ENCODE data around the gene ROCK2.

ROCK2 gene

GRCh38 chr2:11228692-11229091 is 115.7 kb downstream of the ROCK2 start:
- POLR2A ChIA-PET = no interaction called here
- CTCF ChIA-PET = interaction anchor here (1.6 to 2.0 kb wide), 3 partner anchors 9 to 354 kb away, joined by 4 to 7 read pairs (median 5); no protein-coding TSS in a partner anchor
- no peak for TF ChIP-seq CTCF (IDR thresholded peaks at IDR 0.05; ENCODE audit: control extremely low read depth, extremely low read depth, low read depth, missing control alignments)
- DNase-seq (ENCODE audit: extremely low spot score) = no peak

- POLR2A ChIA-PET = no interaction called here
- TF ChIP-seq CTCF (IDR thresholded peaks at IDR 0.05; ENCODE audit: control extremely low read depth, extremely low read depth, low read depth, missing control alignments) = no peak
- CTCF ChIA-PET = interaction anchor here (0.8 to 2.0 kb wide), 5 partner anchors 8 to 355 kb away, joined by 4 to 7 read pairs (median 4); no protein-coding TSS in a partner anchor
- no peak for DNase-seq (ENCODE audit: extremely low spot score)
Measured at GRCh38 chr2:11227595-11227994, 116.8 kb downstream of the ROCK2 start.

DNA sequence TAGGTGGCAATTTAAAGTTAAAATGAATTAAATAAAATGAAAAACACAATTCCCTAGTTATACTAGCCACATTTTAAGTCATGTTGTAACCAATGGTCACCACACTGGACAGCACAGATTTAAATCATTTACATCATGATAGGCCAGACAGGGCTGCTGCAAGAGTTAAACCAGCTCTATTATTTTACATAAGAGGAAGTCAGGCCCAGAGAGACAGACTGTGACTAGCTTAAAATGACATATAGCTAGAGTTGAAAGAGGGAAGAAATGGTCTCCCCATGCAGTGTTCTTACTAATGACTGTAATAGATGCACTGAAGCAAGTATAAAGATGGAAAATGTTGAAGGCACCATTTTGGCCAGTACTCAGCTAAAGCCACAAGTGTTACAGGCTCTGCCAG is 119.5 kb downstream of the ROCK2 start:
- DNase-seq (ENCODE audit: extremely low spot score) = no peak
- TF ChIP-seq CTCF (IDR thresholded peaks at IDR 0.05; ENCODE audit: control extremely low read depth, extremely low read depth, low read depth, missing control alignments) = no peak
- POLR2A ChIA-PET = no interaction called here
- CTCF ChIA-PET = interaction anchor here (1.0 to 2.4 kb wide), 5 partner anchors 8 to 41 kb away, joined by 3 to 8 read pairs (median 4); no protein-coding TSS in a partner anchor

DNA sequence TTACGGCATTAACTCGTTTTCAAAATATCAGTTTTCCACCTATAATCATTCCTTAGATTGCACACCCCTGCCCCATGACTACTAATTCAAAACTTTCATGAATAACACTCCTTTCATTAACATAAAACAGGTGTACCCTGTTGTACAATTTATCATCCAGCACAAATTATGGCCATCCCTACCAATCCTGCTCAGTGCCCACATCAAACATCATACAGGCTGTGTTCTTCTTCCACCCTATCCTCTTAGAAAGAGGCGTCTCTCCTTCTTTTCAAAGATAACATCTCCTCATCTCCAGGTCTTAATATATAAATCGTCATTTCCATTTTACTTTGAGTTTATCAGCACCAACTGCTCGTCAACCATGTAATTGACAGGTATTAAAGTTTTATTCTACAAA is 121.6 kb downstream of the ROCK2 start:
- POLR2A ChIA-PET = no interaction called here
- CTCF ChIA-PET = interaction anchor here (1.0 to 1.3 kb wide), 3 partner anchors 16 to 255 kb away, joined by 3 to 5 read pairs (median 3); no protein-coding TSS in a partner anchor
- TF ChIP-seq CTCF (IDR thresholded peaks at IDR 0.05; ENCODE audit: control extremely low read depth, extremely low read depth, low read depth, missing control alignments) = no peak
- no peak for DNase-seq (ENCODE audit: extremely low spot score)

DNA sequence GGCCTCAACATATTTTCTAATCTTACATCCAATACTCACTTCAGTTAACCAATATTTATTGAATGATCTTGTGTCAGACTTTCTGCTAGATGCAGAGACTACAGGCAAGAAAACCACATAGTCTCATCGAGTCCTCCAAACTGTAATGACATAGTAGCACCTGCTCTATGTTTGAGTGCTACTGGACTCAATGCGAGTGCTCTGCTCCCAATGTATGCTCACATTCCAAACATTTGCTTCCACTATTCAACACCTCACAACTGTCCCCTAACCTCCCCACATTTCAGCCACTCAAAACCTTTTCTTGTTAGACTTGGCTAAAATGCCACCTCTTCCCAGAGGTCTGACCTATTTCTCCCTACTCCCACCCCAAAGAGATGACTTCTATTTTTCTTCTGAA is 124.0 kb downstream of the ROCK2 start:
- ChIA-PET POLR2A (no interaction called here), CTCF (interaction anchor here (0.7 kb wide), 1 partner anchor 8 kb away, joined by 3 read pairs; no protein-coding TSS in a partner anchor)
- no peak for DNase-seq (ENCODE audit: extremely low spot score)
- no peak for TF ChIP-seq CTCF (IDR thresholded peaks at IDR 0.05; ENCODE audit: control extremely low read depth, extremely low read depth, low read depth, missing control alignments)

- ChIA-PET POLR2A (no interaction called here), CTCF (interaction anchor here (2.0 to 2.5 kb wide), 2 partner anchors 9 to 13 kb away, joined by 7 to 8 read pairs; no protein-coding TSS in a partner anchor)
- DNase-seq (ENCODE audit: extremely low spot score) = no peak
- TF ChIP-seq CTCF (IDR thresholded peaks at IDR 0.05; ENCODE audit: control extremely low read depth, extremely low read depth, low read depth, missing control alignments) = no peak
Measured at GRCh38 chr2:11215407-11215806, 129.0 kb downstream of the ROCK2 start.
